ENCODE data around the gene EPHB1. TPM values are rescaled to one million over a fixed set of nuclear protein-coding genes. Genes with fewer than 3 reads are reported as not detected.

The EPHB1 gene
- total RNA-seq, 3 donors from 2014 or later = 0.31 to 6.9 (median 0.64) TPM

DNA sequence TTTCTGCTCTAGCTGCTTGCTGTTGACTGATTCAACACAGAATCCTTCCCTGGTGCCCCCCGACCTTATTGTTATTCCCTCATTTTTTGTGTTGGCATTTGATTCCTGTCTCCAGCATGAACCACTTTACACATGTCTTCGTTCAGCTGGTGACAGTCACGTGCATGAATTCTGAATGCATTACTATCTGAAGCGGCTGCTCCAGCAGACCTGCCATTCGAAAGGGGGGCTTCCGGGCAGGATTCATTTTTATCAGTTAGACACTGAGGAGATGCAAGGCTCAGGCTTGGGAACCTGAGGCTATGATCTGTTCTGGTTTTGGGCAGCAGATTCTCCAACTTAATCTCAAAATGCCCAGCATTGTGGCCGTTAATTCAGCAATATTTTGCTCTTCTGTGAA lies 336.2 kb downstream of the EPHB1 start:
- Histone ChIP-seq H3K9me3 (no peaks in the 10 kb centered on the region), H3K4me1 (ENCODE audit: low read depth) (no peaks in the 10 kb centered on the region), H3K4me3 (no peak overlapping the region), H3K36me3 (ENCODE audit: low read depth) (no peaks in the 10 kb centered on the region)
- no peak for DNase-seq
- TF ChIP-seq, protein P1, sequence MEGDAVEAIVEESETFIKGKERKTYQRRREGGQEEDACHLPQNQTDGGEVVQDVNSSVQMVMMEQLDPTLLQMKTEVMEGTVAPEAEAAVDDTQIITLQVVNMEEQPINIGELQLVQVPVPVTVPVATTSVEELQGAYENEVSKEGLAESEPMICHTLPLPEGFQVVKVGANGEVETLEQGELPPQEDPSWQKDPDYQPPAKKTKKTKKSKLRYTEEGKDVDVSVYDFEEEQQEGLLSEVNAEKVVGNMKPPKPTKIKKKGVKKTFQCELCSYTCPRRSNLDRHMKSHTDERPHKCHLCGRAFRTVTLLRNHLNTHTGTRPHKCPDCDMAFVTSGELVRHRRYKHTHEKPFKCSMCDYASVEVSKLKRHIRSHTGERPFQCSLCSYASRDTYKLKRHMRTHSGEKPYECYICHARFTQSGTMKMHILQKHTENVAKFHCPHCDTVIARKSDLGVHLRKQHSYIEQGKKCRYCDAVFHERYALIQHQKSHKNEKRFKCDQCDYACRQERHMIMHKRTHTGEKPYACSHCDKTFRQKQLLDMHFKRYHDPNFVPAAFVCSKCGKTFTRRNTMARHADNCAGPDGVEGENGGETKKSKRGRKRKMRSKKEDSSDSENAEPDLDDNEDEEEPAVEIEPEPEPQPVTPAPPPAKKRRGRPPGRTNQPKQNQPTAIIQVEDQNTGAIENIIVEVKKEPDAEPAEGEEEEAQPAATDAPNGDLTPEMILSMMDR (IDR thresholded peaks at IDR 0.05) = no peak
- intact Hi-C loops (cut with DNase I, micrococcal nuclease) = no loop called here
- ATAC-seq = no peak

DNA sequence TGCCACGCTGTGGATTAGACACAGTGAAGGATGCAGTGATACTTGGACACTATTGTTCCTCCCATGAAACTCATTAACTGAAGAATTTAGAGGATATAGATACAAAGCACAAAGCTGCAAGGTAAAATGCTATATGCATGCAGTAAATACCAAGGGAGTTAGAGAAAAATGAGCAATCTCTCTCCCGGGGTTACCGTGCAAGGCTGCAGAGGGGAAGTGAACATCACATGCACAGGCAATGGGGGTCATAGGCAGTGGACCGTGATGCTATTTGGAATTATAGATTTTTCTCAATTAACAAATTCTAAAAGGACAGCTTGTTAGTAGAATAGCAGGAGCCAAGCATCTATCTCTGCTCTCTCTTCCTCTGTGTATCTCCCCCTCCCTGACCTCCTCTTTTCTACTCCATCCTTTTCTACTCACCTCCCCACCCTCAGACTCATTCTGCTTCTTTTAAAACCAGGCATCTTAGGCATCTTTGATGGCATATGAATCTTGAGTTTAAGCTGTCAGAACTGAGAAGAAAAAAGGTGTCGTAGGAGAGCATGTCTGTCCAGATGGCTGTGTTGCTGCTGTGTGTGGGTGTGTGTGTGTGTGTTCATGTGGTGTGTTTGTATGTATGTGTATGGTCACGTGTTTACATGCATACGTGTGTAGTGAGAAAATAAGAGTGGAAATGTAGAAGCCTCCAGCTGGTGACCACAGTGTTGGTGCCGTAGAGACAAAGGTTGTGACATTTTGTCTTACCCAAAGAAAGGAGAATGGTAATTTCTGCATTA lies 339.0 kb downstream of the EPHB1 start:
- Histone ChIP-seq H3K4me1 (ENCODE audit: low read depth) (no peaks in the 10 kb centered on the region), H3K4me3 (no peak overlapping the region), H3K36me3 (ENCODE audit: low read depth) (no peaks in the 10 kb centered on the region), H3K9me3 (no peaks in the 10 kb centered on the region)
- no peak for DNase-seq
- intact Hi-C loops (cut with DNase I, micrococcal nuclease) = no loop called here
- ATAC-seq = no peak
- TF ChIP-seq, protein P1 (IDR thresholded peaks at IDR 0.05) = no peak

DNA sequence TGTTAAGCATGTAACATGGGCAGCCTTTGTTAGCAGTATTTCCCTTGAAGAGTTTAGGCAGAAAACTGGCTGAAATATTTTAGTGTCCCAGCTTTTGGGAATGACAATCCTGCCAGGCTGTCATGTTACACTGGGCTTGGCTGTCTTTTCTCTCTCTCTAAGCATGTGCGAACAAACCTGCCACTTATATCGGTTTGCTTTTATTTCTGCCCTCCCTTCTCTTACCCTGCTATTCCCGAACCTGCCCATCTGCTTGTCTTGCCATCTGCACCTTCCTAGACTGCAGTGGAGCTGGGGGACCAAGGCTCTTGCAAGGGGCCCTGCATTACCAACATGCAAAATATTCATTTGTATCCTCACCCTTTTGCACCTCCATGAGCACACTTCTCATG lies 339.6 kb downstream of the EPHB1 start:
- intact Hi-C loops (cut with DNase I, micrococcal nuclease) = no loop called here
- Histone ChIP-seq H3K4me3 (no peak overlapping the region), H3K9me3 (no peaks in the 10 kb centered on the region), H3K36me3 (ENCODE audit: low read depth) (no peaks in the 10 kb centered on the region), H3K4me1 (ENCODE audit: low read depth) (no peaks in the 10 kb centered on the region)
- ATAC-seq = no peak
- DNase-seq = no peak
- TF ChIP-seq, protein P1 (IDR thresholded peaks at IDR 0.05) = no peak

DNA sequence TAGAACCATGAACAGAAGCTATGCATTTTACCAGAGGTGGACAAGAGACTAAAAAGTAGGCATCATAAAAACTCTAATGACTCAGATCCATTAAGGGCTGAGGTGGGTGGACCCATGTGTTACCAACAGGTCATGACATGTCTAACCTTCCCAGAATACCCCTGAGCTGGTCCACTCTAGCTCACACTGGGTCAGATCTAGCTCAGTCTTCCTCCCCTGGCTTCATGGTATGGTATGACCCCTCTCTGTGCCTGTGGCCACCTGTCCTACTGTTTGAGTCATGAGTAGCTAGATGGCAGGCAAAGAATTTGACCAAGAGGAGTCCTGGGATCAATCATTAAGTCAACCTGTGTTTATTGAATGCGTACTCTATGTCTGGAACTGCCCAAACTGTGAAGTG lies 340.4 kb downstream of the EPHB1 start:
- intact Hi-C loops (cut with DNase I, micrococcal nuclease) = no loop called here

DNA sequence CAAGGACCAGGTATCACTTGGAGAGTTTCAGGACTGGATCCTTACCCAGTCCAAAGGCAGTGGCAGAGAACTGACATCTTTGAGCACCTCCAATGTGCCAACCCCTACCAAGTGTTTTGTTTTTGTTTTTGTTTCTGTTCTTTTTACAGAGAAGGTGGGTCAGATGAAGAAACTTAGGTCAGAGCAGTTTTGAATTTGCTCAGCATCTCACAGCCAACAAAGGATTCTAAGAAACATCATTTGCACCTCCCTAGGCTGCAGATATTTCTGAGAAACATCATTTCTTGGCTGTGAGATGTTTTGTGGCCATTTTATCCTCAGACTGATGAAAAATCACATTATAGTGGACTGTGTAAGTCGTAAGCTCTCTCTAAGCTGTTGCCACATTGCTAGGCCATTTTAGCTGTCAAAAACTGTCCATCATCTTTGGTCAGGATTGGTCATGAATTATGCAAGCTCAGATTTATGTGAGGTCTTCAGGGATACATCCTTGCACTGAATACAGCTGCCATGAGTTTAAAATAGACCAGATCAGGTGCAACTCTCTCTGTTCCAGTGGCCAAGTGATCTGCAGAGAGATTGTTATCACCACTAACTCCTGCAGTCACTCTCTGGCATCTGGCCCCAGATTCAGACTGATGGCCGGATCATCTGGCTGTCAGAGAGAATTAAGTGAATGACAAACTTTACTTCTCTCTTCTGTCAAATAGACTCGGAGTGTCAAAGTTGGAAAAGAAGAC lies 341.5 kb downstream of the EPHB1 start:
- Histone ChIP-seq H3K36me3 (ENCODE audit: low read depth) (no peaks in the 10 kb centered on the region), H3K4me1 (ENCODE audit: low read depth) (no peaks in the 10 kb centered on the region), H3K9me3 (no peaks in the 10 kb centered on the region), H3K4me3 (no peak overlapping the region)
- DNase-seq = no peak
- intact Hi-C loops (cut with DNase I, micrococcal nuclease) = no loop called here
- TF ChIP-seq, protein P1 (IDR thresholded peaks at IDR 0.05) = no peak
- no peak for ATAC-seq

More for the DNA sequence above, 340.4 kb downstream of the EPHB1 start:
- H3K9me3 ChIP-seq = no peaks in the 10 kb centered on the region
- TF ChIP-seq, protein P1 (IDR thresholded peaks at IDR 0.05) = no peak
- ATAC-seq = no peak
- DNase-seq = no peak
- no peak overlapping the region for H3K4me3 ChIP-seq
- no peaks in the 10 kb centered on the region for H3K4me1 ChIP-seq (ENCODE audit: low read depth)
- H3K36me3 ChIP-seq (ENCODE audit: low read depth) = no peaks in the 10 kb centered on the region
